Hindlimb muscle (tissue), 1 donor: ENCODE measurements around the gene FRMD1. TPM values are rescaled to one million over a fixed set of nuclear protein-coding genes. Genes with fewer than 3 reads are reported as not detected.
"Not testable (repeated sequence)": the region's sequence is repeated elsewhere in the genome, so short reads cannot be mapped to it uniquely, and the experiment has no call there.

Source experiments
- DNase-seq: peaks from one replicate; pipeline ENCODE4 v3.0.0-alpha.2; 2013
- polyA plus RNA-seq: library from polyadenylated mRNA; unstranded; fragments of 120-200 nt; gene quantifications from one replicate; pipeline ENCODE4 v1.2.1, GENCODE V29; 2013; ENCODE audit not compliant: insufficient read length

The FRMD1 gene
- polyA plus RNA-seq, 1 donor: 1.3 TPM

- DNase-seq: not testable (repeated sequence)
Observed at GRCh38 chr6:168077401-168077800, 1.6 kb downstream of the FRMD1 start.

GRCh38 chr6:168075787-168076202 is 3.2 kb downstream of the FRMD1 start:
- no peak for DNase-seq

- DNase-seq: no peak
Observed at GRCh38 chr6:168075216-168075615, 3.8 kb downstream of the FRMD1 start.

- DNase-seq: no peak
Observed at GRCh38 chr6:168073937-168074730, 4.9 kb downstream of the FRMD1 start.

GRCh38 chr6:168072730-168073129 is 6.3 kb downstream of the FRMD1 start:
- DNase-seq: no peak

- DNase-seq: no peak
Observed at GRCh38 chr6:168072261-168072660, 6.8 kb downstream of the FRMD1 start.

- DNase-seq: no peak
Observed at GRCh38 chr6:168071620-168072019, 7.4 kb downstream of the FRMD1 start.

GRCh38 chr6:168070804-168071203 is 8.2 kb downstream of the FRMD1 start:
- DNase-seq: no peak

GRCh38 chr6:168067081-168067759 is 11.8 kb downstream of the FRMD1 start:
- no peak for DNase-seq

GRCh38 chr6:168064226-168064807 is 14.7 kb downstream of the FRMD1 start:
- DNase-seq: no peak

- DNase-seq: no peak
Observed at GRCh38 chr6:168063431-168063830, 15.6 kb downstream of the FRMD1 start.

GRCh38 chr6:168062346-168063289 is 16.4 kb downstream of the FRMD1 start:
- DNase-seq: no peak

- no peak for DNase-seq
Observed at GRCh38 chr6:168061269-168062210, 17.5 kb downstream of the FRMD1 start.

- no peak for DNase-seq
Observed at GRCh38 chr6:168060521-168060931, 18.5 kb downstream of the FRMD1 start.

GRCh38 chr6:168058691-168059551 is 20.1 kb downstream of the FRMD1 start:
- no peak for DNase-seq

GRCh38 chr6:168057836-168058235 is 21.2 kb downstream of the FRMD1 start:
- DNase-seq: no peak

- DNase-seq: no peak
Observed at GRCh38 chr6:168056892-168057527, 22.0 kb downstream of the FRMD1 start.

- no peak for DNase-seq
Observed at GRCh38 chr6:168055696-168056489, 23.1 kb downstream of the FRMD1 start.
